SHP77 (cell line): ENCODE measurements around the gene RRP8.

Experiments
- DNase-seq, 2 experiments: peaks; one replicate each; lab custom pipeline; 2025; lab: John Stamatoyannopoulos, UW

Gene RRP8

GRCh38 chr11:6617315-6617781, 13.9 kb upstream of the RRP8 start:
- no peak for DNase-seq

- no peak for DNase-seq
These were observed 13.3 kb upstream of the RRP8 start for GRCh38 chr11:6616596-6617250.

GRCh38 chr11:6615882-6616585, 12.6 kb upstream of the RRP8 start:
- DNase-seq = no peak

- DNase-seq = no peak
These were observed 11.6 kb upstream of the RRP8 start for GRCh38 chr11:6615046-6615445.

- no peak for DNase-seq
These were observed 11.0 kb upstream of the RRP8 start for GRCh38 chr11:6614446-6614845.

GRCh38 chr11:6613496-6613895, 10.1 kb upstream of the RRP8 start:
- no peak for DNase-seq

- peak; percentile 59 to 82 for DNase-seq
These were observed 9.0 kb upstream of the RRP8 start, which contains the start of gene TAF10 for GRCh38 chr11:6612213-6613041. TSS of gene TAF10 (minus strand) at chr11:6612216. CDS start at chr11:6612189, 27 bp downstream.

- DNase-seq = no peak
These were observed 8.5 kb upstream of the RRP8 start for GRCh38 chr11:6611963-6612212.

GRCh38 chr11:6611092-6611962, 7.9 kb upstream of the RRP8 start:
- DNase-seq = no peak

GRCh38 chr11:6610591-6610990, 7.2 kb upstream of the RRP8 start:
- DNase-seq = no peak

- no peak for DNase-seq
These were observed 6.1 kb upstream of the RRP8 start for GRCh38 chr11:6609502-6610015.

- DNase-seq = no peak
These were observed 5.5 kb upstream of the RRP8 start for GRCh38 chr11:6608726-6609501.

GRCh38 chr11:6608011-6608410, 4.6 kb upstream of the RRP8 start:
- DNase-seq = no peak

- no peak for DNase-seq
These were observed 3.9 kb upstream of the RRP8 start for GRCh38 chr11:6607190-6607795.

- DNase-seq = peak; percentile 26 to 34
These were observed 3.2 kb upstream of the RRP8 start for GRCh38 chr11:6606471-6607189.

- DNase-seq = no peak
These were observed 1.4 kb upstream of the RRP8 start for GRCh38 chr11:6604790-6605189.

GRCh38 chr11:6604081-6604626, 738 bp upstream of the RRP8 start:
- DNase-seq = no peak

GRCh38 chr11:6602096-6602940, 1.1 kb downstream of the RRP8 start:
- no peak for DNase-seq

GRCh38 chr11:6601041-6601461, 2.4 kb downstream of the RRP8 start:
- DNase-seq = no peak
